Osteocyte (in vitro differentiated cells): ENCODE data around the gene UBE2L5. TPM values are rescaled to one million over a fixed set of nuclear protein-coding genes. Genes with fewer than 3 reads are reported as not detected.

Experiments
- DNase-seq: peaks from one replicate; pipeline ENCODE4 v3.0.0; 2021; ENCODE audit warnings: mixed read lengths; ENCODE audit not compliant: unreplicated experiment; ENCODE audit errors: extremely low spot score
- H3K27ac Mint-ChIP-seq: one replicate; pipeline ENCODE4 v1.8.0; 2021; ENCODE audit warnings: mild to moderate bottlenecking, mixed read lengths; ENCODE audit not compliant: unreplicated experiment
- H3K27me3 Mint-ChIP-seq: one replicate; pipeline ENCODE4 v1.8.0; 2021; ENCODE audit warnings: mixed read lengths; ENCODE audit not compliant: unreplicated experiment
- H3K36me3 Mint-ChIP-seq: one replicate; pipeline ENCODE4 v1.8.0; 2021; ENCODE audit warnings: mixed read lengths; ENCODE audit not compliant: unreplicated experiment
- H3K4me1 Mint-ChIP-seq: one replicate; pipeline ENCODE4 v1.8.0; 2021; ENCODE audit warnings: mixed read lengths; ENCODE audit not compliant: unreplicated experiment
- H3K4me3 Mint-ChIP-seq: one replicate; pipeline ENCODE4 v1.8.0; 2021; ENCODE audit warnings: mild to moderate bottlenecking, moderate library complexity, mixed read lengths; ENCODE audit not compliant: unreplicated experiment
- H3K9me3 Mint-ChIP-seq: one replicate; pipeline ENCODE4 v1.8.0; 2021; ENCODE audit warnings: mixed read lengths; ENCODE audit not compliant: unreplicated experiment
- long read RNA-seq: library from polyadenylated mRNA; unstranded; transcript quantifications from one replicate; pipeline ENCODE4 v2.0.0, GENCODE V29; 2021
- total RNA-seq: library from RNA; stranded (reverse); gene quantifications from 2 replicates; pipeline ENCODE4 v1.2.1, GENCODE V29; 2021
- TF ChIP-seq, protein P1 (sequence below): fragments of 200-600 bp; sonication (generic); IDR thresholded peaks from 2 replicates; pipeline ENCODE4 v1.5.0; 2021; ENCODE audit warnings: antibody characterized with exemption, mild to moderate bottlenecking, moderate library complexity

Gene UBE2L5
- not detected in 2 replicates for total RNA-seq
- long read RNA-seq = 0 reads

DNA sequence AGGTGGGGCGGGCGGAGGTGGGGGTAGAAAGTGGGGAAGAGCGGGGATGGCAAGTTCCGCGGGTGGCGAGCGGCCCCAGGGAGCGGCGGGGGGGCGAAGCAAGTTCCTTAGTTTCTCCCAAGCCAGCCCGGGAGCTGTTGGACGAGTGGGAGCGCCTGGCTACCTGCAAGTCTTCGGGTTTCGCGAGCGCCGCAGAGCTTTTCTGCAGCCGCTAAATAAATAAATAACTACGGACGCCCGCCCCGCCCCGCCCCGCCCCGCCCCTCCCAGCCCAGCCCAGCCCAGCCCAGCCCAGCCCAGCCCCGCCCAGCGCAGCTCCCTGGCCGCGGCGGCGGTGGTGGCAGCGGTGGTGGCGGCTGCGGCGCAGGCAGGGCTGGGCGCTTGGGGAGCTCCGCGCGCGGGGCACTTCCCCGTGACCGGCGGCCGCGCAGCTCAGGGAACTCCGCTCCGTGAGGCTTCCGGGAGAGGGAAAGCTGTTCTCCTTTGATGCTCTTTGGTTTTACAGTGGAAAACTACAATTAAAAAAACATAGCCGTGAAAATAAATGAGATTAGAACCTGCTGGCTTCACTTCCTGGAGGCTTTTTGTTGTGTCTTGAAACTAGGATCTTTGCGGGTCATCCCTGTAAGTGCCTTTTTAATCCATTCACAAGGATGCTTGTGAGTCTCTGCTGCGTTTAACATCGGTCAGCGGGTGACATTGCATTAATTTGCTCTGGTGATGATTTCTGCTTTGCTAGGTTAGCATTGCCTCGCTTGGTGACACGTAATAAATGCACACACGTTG, at the start of gene UBE2L5:
TSS of gene UBE2L5 (plus strand) at position 440 of the 786 bp plus-strand sequence. CDS start 5,498 bp downstream, outside the sequence.
- H3K9me3 Mint-ChIP-seq = no peaks in the 10 kb centered on the region
- peak; percentile 89 for DNase-seq
- H3K4me3 Mint-ChIP-seq = peak within 1 kb of the TSS; percentile 82
- H3K27me3 Mint-ChIP-seq = no peaks in the 10 kb centered on the region
- H3K27ac Mint-ChIP-seq = peak within 1 kb of the TSS; percentile 91
- no peaks in the 10 kb centered on the region for H3K36me3 Mint-ChIP-seq
- peaks cover 16% of the 10 kb centered on the region for H3K4me1 Mint-ChIP-seq
- TF ChIP-seq, protein P1, sequence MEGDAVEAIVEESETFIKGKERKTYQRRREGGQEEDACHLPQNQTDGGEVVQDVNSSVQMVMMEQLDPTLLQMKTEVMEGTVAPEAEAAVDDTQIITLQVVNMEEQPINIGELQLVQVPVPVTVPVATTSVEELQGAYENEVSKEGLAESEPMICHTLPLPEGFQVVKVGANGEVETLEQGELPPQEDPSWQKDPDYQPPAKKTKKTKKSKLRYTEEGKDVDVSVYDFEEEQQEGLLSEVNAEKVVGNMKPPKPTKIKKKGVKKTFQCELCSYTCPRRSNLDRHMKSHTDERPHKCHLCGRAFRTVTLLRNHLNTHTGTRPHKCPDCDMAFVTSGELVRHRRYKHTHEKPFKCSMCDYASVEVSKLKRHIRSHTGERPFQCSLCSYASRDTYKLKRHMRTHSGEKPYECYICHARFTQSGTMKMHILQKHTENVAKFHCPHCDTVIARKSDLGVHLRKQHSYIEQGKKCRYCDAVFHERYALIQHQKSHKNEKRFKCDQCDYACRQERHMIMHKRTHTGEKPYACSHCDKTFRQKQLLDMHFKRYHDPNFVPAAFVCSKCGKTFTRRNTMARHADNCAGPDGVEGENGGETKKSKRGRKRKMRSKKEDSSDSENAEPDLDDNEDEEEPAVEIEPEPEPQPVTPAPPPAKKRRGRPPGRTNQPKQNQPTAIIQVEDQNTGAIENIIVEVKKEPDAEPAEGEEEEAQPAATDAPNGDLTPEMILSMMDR = no peak

DNA sequence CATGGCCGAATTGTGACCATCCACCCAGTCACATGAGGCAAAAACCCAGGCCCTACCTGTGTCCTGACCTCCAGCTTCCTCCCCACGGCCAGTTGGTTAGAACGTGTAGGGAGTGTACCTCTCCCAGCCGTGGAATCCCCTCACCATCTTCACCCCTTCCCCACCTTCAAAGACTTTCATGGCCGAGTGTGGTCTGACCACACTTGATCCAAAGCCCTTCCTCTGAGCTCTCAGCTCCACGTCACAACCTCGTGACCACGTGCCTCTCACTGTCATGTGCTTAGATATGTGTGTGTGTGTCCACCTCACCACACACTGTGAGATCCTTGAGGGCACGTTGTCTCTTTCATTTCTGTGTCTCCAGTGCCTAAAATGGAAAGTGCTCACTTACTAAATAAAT, 48.6 kb upstream of the UBE2L5 start:
- H3K4me1 Mint-ChIP-seq = peaks cover 9% of the 10 kb centered on the region
- no peak overlapping the region for H3K27ac Mint-ChIP-seq
- TF ChIP-seq, protein P1 = no peak
- no peak for DNase-seq
- peaks cover 11% of the 10 kb centered on the region for H3K27me3 Mint-ChIP-seq
- no peaks in the 10 kb centered on the region for H3K9me3 Mint-ChIP-seq
- H3K4me3 Mint-ChIP-seq = no peak overlapping the region
- H3K36me3 Mint-ChIP-seq = no peaks in the 10 kb centered on the region

DNA sequence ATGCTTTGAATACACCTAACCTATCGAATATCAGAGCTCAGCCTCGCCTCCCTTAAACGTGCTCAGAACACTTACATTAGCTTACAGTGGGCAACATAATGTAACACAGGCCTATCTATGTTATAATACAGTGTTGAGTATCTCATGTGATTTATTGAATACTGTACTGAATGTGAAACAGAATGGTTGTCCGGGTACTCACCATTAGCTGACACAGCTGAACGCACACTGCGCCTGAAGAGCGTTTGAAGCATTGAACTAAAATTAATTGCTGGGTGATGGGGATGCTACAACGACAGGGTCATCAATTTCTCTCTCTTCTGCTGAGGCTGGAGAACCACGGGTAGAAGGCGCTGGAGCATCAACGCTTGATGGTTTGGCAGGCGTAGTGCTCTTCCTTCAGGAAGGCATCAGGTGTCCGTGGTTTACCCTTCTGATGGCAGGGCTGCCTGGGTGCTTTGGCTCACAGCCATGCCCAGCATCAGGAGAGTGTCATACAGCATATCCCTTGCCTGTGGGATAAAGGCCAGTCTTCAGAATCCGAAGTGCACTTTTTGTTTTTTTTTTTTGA, 46.9 kb upstream of the UBE2L5 start:
- no peak for DNase-seq
- Mint-ChIP-seq H3K27ac (no peak overlapping the region), H3K4me1 (peaks cover 9% of the 10 kb centered on the region), H3K27me3 (peaks cover 23% of the 10 kb centered on the region), H3K4me3 (no peak overlapping the region), H3K36me3 (no peaks in the 10 kb centered on the region), H3K9me3 (no peaks in the 10 kb centered on the region)
- TF ChIP-seq, protein P1 = no peak

DNA sequence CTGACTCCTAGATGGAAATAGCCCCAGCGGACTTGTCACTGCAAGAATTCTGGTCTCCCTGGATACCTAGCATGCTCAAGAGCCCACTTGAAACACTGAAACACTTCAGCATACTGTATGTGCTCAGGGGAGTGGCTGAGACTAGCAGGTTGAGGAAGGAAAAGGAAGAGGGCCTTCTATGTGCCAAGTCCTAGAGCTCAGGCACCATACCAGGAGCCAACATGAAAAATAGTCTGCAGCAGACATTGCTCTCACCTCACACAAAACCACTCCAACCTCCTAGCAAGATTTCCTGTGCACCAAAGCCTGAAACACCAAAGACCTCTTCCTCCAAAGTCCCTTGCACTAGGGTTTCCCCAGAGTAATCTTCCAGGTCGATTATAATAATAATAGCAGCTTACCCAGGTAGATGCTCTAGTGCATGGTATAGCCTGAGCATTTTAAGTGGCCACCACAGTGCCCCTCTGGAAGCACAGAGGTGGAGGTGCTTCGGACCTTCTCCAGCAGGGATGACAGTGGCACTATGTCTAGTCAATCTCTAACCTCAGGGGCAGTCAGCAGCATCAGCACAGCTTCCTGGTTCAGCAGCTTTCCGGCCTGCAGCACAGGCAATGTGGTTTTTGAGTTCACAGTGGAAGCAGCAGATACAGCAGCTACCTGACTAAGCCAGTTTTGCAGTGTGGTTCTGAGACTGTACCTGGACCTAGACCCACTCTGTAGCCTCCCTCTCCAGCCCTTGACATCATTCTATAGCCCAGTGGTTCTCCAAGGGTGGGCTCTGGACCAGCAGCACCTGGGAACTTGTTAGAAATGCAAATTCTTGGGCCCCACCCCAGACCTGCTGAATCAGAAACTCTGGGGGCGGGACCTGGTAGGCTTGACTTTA, 45.6 kb upstream of the UBE2L5 start:
- H3K9me3 Mint-ChIP-seq = no peaks in the 10 kb centered on the region
- peaks cover 5% of the 10 kb centered on the region for H3K4me1 Mint-ChIP-seq
- H3K27me3 Mint-ChIP-seq = peaks cover 23% of the 10 kb centered on the region
- no peak for DNase-seq
- H3K4me3 Mint-ChIP-seq = no peak overlapping the region
- TF ChIP-seq, protein P1 = no peak
- no peak overlapping the region for H3K27ac Mint-ChIP-seq
- no peaks in the 10 kb centered on the region for H3K36me3 Mint-ChIP-seq
